Spleen (tissue), 7 donors: ENCODE measurements around the gene TOMT.

Source experiments
- CTCF ChIP-seq, 11 experiments: fragments of 200-600 bp in 7 of 11; fragments of 450-650 bp in 4 of 11; sonication (generic) in 4 of 11; IDR thresholded peaks in 8 of 11; conservative IDR thresholded peaks in 3 of 11; 1 replicate in 7 of 11; 2 replicates in 4 of 11; pipeline versions ENCODE4 v1.4.0 to v1.8.0; 2016 to 2021; ENCODE audit warnings: antibody characterized with exemption in 11 of 11, inconsistent platforms in 4 of 11, mild to moderate bottlenecking in 1 of 11
- POLR2A ChIP-seq, 3 donors: fragments of 450-650 bp; IDR thresholded peaks; one replicate each; pipeline ENCODE4 v1.5.1; 2017; ENCODE audit warnings: antibody characterized with exemption in 3 of 3, mild to moderate bottlenecking in 1 of 3
- POLR2AphosphoS5 ChIP-seq, 3 donors: sonication (generic); formaldehyde crosslinking; IDR thresholded peaks; one replicate each; pipeline ENCODE4 v1.5.1; 2017; ENCODE audit warnings: antibody characterized with exemption in 3 of 3
- donor health status: DM: no; HTN: no; CAD: no; lungs with moderate emphysema.
- donor health status: DM: no; HTN: no; CAD: no.
- donor health status: DM: no; HTN: no; CAD: no.

- TF ChIP-seq CTCF (IDR thresholded peaks at IDR 0.05 in 8 of 11, conservative IDR thresholded peaks at IDR 0.05 in 3 of 11) (no peak), POLR2A (IDR thresholded peaks at IDR 0.05) (no peak), POLR2AphosphoS5 (IDR thresholded peaks at IDR 0.05) (no peak)
These were observed 26.9 kb downstream of the TOMT start for GRCh38 chr11:72132646-72133045.
